OCI-LY3 (cell line): Measurements from ENCODE around the gene CLCN4.

Experiments used
- H2AFZ ChIP-seq: fragments of 200-600, 300-600 bp; shearing (Covaris generic); 2 replicates; pipeline ENCODE4 v1.6.0; 2014; ENCODE audit warnings: antibody characterized with exemption, low read depth, low read length
- H3K27ac ChIP-seq: fragments of 200-600, 300-600 bp; sonication (generic); 2 replicates; pipeline ENCODE4 v1.5.1; 2014; ENCODE audit warnings: mild to moderate bottlenecking, low read length, moderate library complexity, mixed read lengths
- H3K27me3 ChIP-seq: fragments of 200-600, 300-600 bp; sonication (generic); 2 replicates; pipeline ENCODE4 v1.6.1; 2014; ENCODE audit warnings: low read depth, low read length, mixed read lengths
- H3K36me3 ChIP-seq: fragments of 200-600, 300-600 bp; sonication (generic); replicated peaks from 2 replicates; pipeline ENCODE3; 2014; ENCODE audit warnings: low read depth, low read length, mixed read lengths
- H3K4me1 ChIP-seq: fragments of 300-600, 200-600 bp; sonication (generic); 2 replicates; pipeline ENCODE4 v1.6.1; 2014; ENCODE audit warnings: low read length, mixed read lengths
- H3K4me2 ChIP-seq: fragments of 200-600, 300-600 bp; sonication (generic); 2 replicates; pipeline ENCODE4 v1.6.1; 2014; ENCODE audit warnings: low read length, mixed read lengths
- H3K4me3 ChIP-seq: fragments of 300-600, 200-600 bp; sonication (generic); 2 replicates; pipeline ENCODE4 v1.5.1; 2014; ENCODE audit warnings: antibody characterized with exemption, mild to moderate bottlenecking, low read length, moderate library complexity
- H3K79me2 ChIP-seq: fragments of 300-600, 200-600 bp; shearing (Covaris generic); 2 replicates; pipeline ENCODE4 v1.6.1; 2014; ENCODE audit warnings: mild to moderate bottlenecking, low read length, mixed read lengths
- H3K9ac ChIP-seq: fragments of 300-600, 200-600 bp; shearing (Covaris generic); 2 replicates; pipeline ENCODE4 v1.6.0; 2014; ENCODE audit warnings: mild to moderate bottlenecking, low read length, moderate library complexity
- H3K9me3 ChIP-seq: fragments of 200-600, 300-600 bp; shearing (Covaris generic); 2 replicates; pipeline ENCODE4 v1.6.1; 2014; ENCODE audit warnings: low read length, mixed read lengths; ENCODE audit not compliant: insufficient read depth
- H4K20me1 ChIP-seq: fragments of 200-600, 300-600 bp; sonication (generic); 2 replicates; pipeline ENCODE4 v1.6.1; 2016; ENCODE audit warnings: low read length, mixed read lengths; ENCODE audit not compliant: insufficient read depth
- EZH2phosphoT487 ChIP-seq: fragments of 200-600 bp; shearing (Covaris generic); IDR thresholded peaks from 2 replicates; pipeline ENCODE4 v1.6.1; 2018; ENCODE audit warnings: antibody characterized with exemption, mixed run types, low read depth
- TF ChIP-seq, protein P1 (sequence below): fragments of 200-600, 300-600 bp; sonication (generic); IDR thresholded peaks from 2 replicates; pipeline ENCODE4 v1.5.1; 2014; ENCODE audit warnings: antibody characterized with exemption, low read length, low read depth

CLCN4 gene

DNA sequence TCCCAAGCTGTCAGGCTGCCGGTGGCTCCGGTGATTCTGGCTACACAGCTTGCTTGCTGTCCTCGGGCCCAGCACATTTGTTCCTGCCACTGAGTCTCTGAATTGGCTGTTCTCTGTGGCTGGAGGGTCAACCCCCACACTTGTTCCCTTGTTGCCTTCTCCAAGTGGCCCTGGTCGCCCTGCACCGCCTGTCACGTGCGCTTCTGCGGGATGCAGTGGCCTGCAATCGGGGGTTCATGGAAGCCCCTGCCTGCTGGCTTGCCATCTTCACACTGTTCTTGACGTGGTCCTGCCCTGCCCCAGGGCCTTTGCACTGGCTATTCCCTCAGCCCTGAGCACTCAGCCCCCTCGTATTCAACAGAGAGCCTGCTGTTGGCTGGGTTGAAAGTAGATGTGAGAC is 8.1 kb downstream of the CLCN4 start:
- Histone ChIP-seq H3K79me2 (no peaks in the 10 kb centered on the region), H3K27ac (no peak overlapping the region), H3K4me2 (no peak overlapping the region), H3K4me1 (peaks cover 11% of the 10 kb centered on the region), H3K36me3 (no peaks in the 10 kb centered on the region), H3K4me3 (no peak overlapping the region), H4K20me1 (no peaks in the 10 kb centered on the region), H2AFZ (no peak overlapping the region), H3K27me3 (peaks cover 8% of the 10 kb centered on the region), H3K9ac (no peak overlapping the region), H3K9me3 (no peaks in the 10 kb centered on the region)
- TF ChIP-seq, protein P1, sequence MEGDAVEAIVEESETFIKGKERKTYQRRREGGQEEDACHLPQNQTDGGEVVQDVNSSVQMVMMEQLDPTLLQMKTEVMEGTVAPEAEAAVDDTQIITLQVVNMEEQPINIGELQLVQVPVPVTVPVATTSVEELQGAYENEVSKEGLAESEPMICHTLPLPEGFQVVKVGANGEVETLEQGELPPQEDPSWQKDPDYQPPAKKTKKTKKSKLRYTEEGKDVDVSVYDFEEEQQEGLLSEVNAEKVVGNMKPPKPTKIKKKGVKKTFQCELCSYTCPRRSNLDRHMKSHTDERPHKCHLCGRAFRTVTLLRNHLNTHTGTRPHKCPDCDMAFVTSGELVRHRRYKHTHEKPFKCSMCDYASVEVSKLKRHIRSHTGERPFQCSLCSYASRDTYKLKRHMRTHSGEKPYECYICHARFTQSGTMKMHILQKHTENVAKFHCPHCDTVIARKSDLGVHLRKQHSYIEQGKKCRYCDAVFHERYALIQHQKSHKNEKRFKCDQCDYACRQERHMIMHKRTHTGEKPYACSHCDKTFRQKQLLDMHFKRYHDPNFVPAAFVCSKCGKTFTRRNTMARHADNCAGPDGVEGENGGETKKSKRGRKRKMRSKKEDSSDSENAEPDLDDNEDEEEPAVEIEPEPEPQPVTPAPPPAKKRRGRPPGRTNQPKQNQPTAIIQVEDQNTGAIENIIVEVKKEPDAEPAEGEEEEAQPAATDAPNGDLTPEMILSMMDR, result no peak
- TF ChIP-seq EZH2phosphoT487, result no peak

DNA sequence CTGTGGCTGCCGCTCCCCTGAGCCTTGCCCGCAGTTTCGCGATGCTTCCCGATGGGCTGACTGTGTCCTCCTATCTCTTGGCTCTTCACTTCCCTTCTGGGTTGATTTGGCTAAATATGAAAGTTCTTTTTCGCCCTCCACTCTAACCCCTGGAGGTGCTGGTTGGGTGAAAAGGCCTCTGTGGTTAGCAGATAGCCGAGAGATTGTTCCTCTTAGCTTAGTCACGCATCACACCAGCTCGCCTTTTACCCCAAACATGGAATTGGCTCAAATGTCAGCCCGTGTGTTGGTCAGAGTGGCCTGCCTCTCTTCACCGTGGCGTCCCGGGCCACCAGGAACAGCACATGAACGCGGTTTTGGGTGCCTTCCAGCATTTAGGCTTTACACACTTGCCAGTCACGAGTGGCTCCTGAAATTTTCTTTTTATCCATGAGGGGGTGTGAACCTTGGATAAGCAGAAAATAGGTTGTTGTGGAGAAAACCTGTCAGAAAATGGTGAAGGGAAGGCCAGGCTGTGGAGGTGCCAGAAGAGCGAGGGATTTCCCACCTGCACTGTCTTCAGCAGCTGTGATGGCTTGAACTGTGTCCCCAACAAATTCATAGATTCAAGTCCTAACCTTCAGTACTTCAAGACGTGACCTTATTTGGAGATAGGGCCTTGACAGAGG is 8.9 kb downstream of the CLCN4 start:
- Histone ChIP-seq H4K20me1 (no peaks in the 10 kb centered on the region), H3K36me3 (no peaks in the 10 kb centered on the region), H3K27me3 (peaks cover 3% of the 10 kb centered on the region), H3K4me3 (no peak overlapping the region), H3K9ac (no peak overlapping the region), H3K79me2 (no peaks in the 10 kb centered on the region), H3K9me3 (no peaks in the 10 kb centered on the region), H3K4me1 (peaks cover 11% of the 10 kb centered on the region), H2AFZ (no peak overlapping the region), H3K4me2 (no peak overlapping the region), H3K27ac (no peak overlapping the region)
- TF ChIP-seq, protein P1, result no peak
- no peak for TF ChIP-seq EZH2phosphoT487

DNA sequence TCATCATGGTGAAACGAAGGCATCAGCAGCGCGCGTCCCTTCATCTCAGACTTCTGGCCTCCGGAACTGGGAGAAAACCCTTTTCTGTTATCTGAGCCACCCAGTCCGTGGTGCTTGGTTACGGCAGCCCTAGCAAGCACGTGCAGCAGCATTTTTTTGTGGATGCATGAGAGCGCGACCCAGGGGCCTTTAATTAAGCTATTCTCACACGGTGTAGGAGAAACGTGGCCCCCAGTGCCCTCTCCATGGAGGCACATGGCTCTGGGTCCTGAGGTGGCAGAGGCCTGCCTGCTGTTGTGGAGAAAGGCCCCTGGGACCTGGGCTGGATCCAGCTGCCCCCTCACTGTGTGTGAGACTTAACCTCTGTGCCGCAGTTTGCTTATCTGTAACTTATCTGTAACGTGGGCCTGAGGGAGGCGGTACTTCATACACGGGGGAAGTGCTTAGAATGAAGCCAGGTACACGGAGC is 9.5 kb downstream of the CLCN4 start:
- Histone ChIP-seq H3K27ac (no peak overlapping the region), H3K4me1 (peaks cover 13% of the 10 kb centered on the region), H3K79me2 (no peaks in the 10 kb centered on the region), H4K20me1 (no peaks in the 10 kb centered on the region), H2AFZ (no peak overlapping the region), H3K27me3 (peaks cover 3% of the 10 kb centered on the region), H3K9me3 (no peaks in the 10 kb centered on the region), H3K4me3 (no peak overlapping the region), H3K4me2 (no peak overlapping the region), H3K9ac (no peak overlapping the region), H3K36me3 (no peaks in the 10 kb centered on the region)
- TF ChIP-seq EZH2phosphoT487, result no peak
- TF ChIP-seq, protein P1, result no peak

DNA sequence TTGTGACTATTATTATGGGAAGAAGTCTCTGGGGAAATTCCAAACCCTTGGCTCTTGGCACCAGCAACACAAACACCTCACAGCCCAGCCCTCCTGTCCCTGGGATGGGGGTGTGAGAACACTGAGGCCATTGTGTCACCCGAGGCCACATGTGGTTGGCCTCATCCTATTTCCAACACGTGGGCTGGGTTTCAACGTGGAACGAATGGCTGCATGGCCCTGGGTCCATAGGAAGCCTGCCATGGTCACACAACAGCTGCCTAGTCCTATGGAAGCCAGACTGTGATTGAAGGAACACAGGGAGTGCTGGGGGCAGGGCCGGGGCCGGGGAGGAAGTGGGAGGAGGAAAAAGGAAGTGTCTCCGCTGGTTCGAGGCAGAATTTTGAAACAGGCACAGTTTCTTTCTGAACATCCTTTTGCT is 10.0 kb downstream of the CLCN4 start:
- Histone ChIP-seq H3K36me3 (no peaks in the 10 kb centered on the region), H3K79me2 (no peaks in the 10 kb centered on the region), H3K4me2 (peak overlapping the region; percentile 52), H3K9ac (no peak overlapping the region), H3K4me3 (no peak overlapping the region), H3K9me3 (no peaks in the 10 kb centered on the region), H4K20me1 (no peaks in the 10 kb centered on the region), H3K27me3 (peaks cover 3% of the 10 kb centered on the region), H3K27ac (no peak overlapping the region), H3K4me1 (peaks cover 16% of the 10 kb centered on the region), H2AFZ (no peak overlapping the region)
- no peak for TF ChIP-seq EZH2phosphoT487
